Panc1 (cell line): Measurements from ENCODE around the gene MMP19. TPM values are rescaled to one million over a fixed set of nuclear protein-coding genes. Genes with fewer than 3 reads are reported as not detected.

ENCODE experiments used
- ATAC-seq: fragments of 200-7000 bp; cut with Tn5 transposase; 2 replicates; pipeline ENCODE4 v1.9.1; 2020; ENCODE audit warnings: mild to moderate bottlenecking, moderate library complexity
- BruUV-seq: library from RNA; stranded (reverse); fragments of 400-500 nt; replicated peaks from 2 replicates; lab custom pipeline; 2021; lab: Mats Ljungman, UMichigan
- CTCF ChIA-PET: fragments of 300-600 bp; sonication (Branson Sonifier 250); formaldehyde crosslinking; loops from one replicate; lab custom pipeline; 2022; ENCODE audit warnings: antibody characterized with exemption; lab: Charles Lee
- POLR2A ChIA-PET: fragments of 300-600 bp; sonication (Branson Sonifier 250); formaldehyde crosslinking; loops from one replicate; lab custom pipeline; 2022; ENCODE audit warnings: antibody characterized with exemption; lab: Charles Lee
- DNase-seq: peaks from one replicate; pipeline ENCODE4 v3.0.0-alpha.2; 2010; ENCODE audit warnings: low read depth, low spot score
- H3K27ac ChIP-seq: 2 replicates; pipeline ENCODE4 v1.5.1; 2011; ENCODE audit warnings: mild to moderate bottlenecking, low read length, inconsistent platforms
- H3K27me3 ChIP-seq: fragments of 200-500 bp; sonication (Bioruptor generic); 2 replicates; pipeline ENCODE4 v1.6.0; 2014; ENCODE audit warnings: low read length, inconsistent platforms; ENCODE audit not compliant: control insufficient read depth, insufficient read depth
- H3K36me3 ChIP-seq: fragments of 200-500 bp; sonication (Bioruptor generic); 2 replicates; pipeline ENCODE4 v1.5.1; 2014; ENCODE audit warnings: inconsistent platforms, mild to moderate bottlenecking, low read length, moderate library complexity; ENCODE audit not compliant: control insufficient read depth, insufficient read depth
- H3K4me1 ChIP-seq: 2 replicates; pipeline ENCODE4 v1.5.1; 2011; ENCODE audit warnings: inconsistent platforms, mild to moderate bottlenecking, low read length, moderate library complexity; ENCODE audit not compliant: control insufficient read depth, insufficient read depth
- H3K4me3 ChIP-seq, 2 experiments: 2 replicates each; pipeline ENCODE4 v1.5.1; 2011 to 2012; ENCODE audit warnings: low read depth in 2 of 2, low read length in 2 of 2, mild to moderate bottlenecking in 2 of 2, inconsistent platforms in 1 of 2, moderate library complexity in 1 of 2
- H3K9me3 ChIP-seq: fragments of 200-500 bp; sonication (Bioruptor generic); 2 replicates; pipeline ENCODE4 v1.5.1; 2014; ENCODE audit warnings: low read depth, mild to moderate bottlenecking, inconsistent platforms, low read length, moderate library complexity; ENCODE audit not compliant: control insufficient read depth, insufficient read depth
- POLR2AphosphoS5 ChIP-seq: IDR thresholded peaks from 2 replicates; pipeline ENCODE4 v1.6.1; 2012; ENCODE audit warnings: mild to moderate bottlenecking, low read depth, low read length, moderate library complexity
- SIN3A ChIP-seq: IDR thresholded peaks from 2 replicates; pipeline ENCODE4 v1.6.1; 2012; ENCODE audit warnings: low read depth, mild to moderate bottlenecking, low read length, moderate library complexity, borderline replicate concordance; ENCODE audit not compliant: insufficient read depth
- TCF7L2 ChIP-seq: IDR thresholded peaks from 2 replicates; pipeline ENCODE4 v1.6.1; 2011; ENCODE audit warnings: mild to moderate bottlenecking, low read depth, low read length, inconsistent platforms
- in situ Hi-C: cut with HindIII; loops from 2 replicates; pipeline ENCODE4 v1.10.0; 2016; ENCODE audit warnings: low sequenced_read_pairs, low pct_unique_long_range_greater_than_20kb
- intact Hi-C: fragments of 100-400 bp; cut with micrococcal nuclease; formaldehyde crosslinking; loops from one replicate; pipeline ENCODE4 v1.10.0; 2022; ENCODE audit not compliant: unreplicated experiment
- total RNA-seq: library from RNA; stranded (reverse); gene quantifications from one replicate; pipeline ENCODE4 v1.2.1, GENCODE V29; 2021; ENCODE audit not compliant: unreplicated experiment
- TF ChIP-seq, protein P1 (sequence below): fragments of 450-650 bp; IDR thresholded peaks from 2 replicates; pipeline ENCODE4 v1.5.1; 2017; ENCODE audit warnings: mild to moderate bottlenecking
- TF ChIP-seq, protein P2 (sequence below), 2 experiments: IDR thresholded peaks; 2 replicates each; pipeline ENCODE4 v1.6.1; 2011 to 2012; ENCODE audit warnings: low read depth in 2 of 2, control low read depth in 1 of 2, low read length in 1 of 2, mild to moderate bottlenecking in 1 of 2, moderate library complexity in 1 of 2; ENCODE audit not compliant: insufficient read depth in 1 of 2

Gene MMP19
- total RNA-seq, 1 experiment from 2014 or later, result 0.05 TPM

DNA sequence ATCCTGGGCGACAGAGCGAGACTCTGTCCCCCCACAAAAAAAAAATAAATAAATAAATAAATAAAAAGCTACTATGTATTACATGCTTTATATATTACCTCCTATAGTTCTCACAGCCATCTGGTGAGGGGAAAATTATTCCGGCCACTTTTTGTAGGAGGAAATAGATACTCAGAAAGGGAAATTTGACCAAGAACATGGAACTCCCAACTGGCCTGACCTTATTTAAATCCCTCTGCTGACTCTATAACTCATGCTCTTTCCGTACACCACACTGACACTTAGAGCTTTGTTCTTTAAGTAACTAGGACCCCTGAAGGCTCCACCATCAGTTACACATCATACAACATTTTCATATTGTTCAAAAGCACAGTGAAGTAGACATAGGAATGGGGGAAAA lies 2.2 kb upstream of the MMP19 start:
- ChIA-PET POLR2A (no interaction called here), CTCF (no interaction called here)
- no peaks in the 10 kb centered on the region for H3K36me3 ChIP-seq
- no peak overlapping the region for H3K27ac ChIP-seq
- intact Hi-C loops, result no loop called here
- H3K4me3 ChIP-seq, result no peak overlapping the region
- BruUV-seq, result no TSS peak
- DNase-seq (no peak), ATAC-seq (no peak)
- no peaks in the 10 kb centered on the region for H3K27me3 ChIP-seq
- in situ Hi-C loops, result no loop called here
- no peaks in the 10 kb centered on the region for H3K9me3 ChIP-seq
- no peak for TF ChIP-seq POLR2AphosphoS5
- TF ChIP-seq, protein P1, sequence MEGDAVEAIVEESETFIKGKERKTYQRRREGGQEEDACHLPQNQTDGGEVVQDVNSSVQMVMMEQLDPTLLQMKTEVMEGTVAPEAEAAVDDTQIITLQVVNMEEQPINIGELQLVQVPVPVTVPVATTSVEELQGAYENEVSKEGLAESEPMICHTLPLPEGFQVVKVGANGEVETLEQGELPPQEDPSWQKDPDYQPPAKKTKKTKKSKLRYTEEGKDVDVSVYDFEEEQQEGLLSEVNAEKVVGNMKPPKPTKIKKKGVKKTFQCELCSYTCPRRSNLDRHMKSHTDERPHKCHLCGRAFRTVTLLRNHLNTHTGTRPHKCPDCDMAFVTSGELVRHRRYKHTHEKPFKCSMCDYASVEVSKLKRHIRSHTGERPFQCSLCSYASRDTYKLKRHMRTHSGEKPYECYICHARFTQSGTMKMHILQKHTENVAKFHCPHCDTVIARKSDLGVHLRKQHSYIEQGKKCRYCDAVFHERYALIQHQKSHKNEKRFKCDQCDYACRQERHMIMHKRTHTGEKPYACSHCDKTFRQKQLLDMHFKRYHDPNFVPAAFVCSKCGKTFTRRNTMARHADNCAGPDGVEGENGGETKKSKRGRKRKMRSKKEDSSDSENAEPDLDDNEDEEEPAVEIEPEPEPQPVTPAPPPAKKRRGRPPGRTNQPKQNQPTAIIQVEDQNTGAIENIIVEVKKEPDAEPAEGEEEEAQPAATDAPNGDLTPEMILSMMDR, result no peak
- TF ChIP-seq SIN3A, result no peak
- TF ChIP-seq TCF7L2, result no peak
- TF ChIP-seq, protein P2, sequence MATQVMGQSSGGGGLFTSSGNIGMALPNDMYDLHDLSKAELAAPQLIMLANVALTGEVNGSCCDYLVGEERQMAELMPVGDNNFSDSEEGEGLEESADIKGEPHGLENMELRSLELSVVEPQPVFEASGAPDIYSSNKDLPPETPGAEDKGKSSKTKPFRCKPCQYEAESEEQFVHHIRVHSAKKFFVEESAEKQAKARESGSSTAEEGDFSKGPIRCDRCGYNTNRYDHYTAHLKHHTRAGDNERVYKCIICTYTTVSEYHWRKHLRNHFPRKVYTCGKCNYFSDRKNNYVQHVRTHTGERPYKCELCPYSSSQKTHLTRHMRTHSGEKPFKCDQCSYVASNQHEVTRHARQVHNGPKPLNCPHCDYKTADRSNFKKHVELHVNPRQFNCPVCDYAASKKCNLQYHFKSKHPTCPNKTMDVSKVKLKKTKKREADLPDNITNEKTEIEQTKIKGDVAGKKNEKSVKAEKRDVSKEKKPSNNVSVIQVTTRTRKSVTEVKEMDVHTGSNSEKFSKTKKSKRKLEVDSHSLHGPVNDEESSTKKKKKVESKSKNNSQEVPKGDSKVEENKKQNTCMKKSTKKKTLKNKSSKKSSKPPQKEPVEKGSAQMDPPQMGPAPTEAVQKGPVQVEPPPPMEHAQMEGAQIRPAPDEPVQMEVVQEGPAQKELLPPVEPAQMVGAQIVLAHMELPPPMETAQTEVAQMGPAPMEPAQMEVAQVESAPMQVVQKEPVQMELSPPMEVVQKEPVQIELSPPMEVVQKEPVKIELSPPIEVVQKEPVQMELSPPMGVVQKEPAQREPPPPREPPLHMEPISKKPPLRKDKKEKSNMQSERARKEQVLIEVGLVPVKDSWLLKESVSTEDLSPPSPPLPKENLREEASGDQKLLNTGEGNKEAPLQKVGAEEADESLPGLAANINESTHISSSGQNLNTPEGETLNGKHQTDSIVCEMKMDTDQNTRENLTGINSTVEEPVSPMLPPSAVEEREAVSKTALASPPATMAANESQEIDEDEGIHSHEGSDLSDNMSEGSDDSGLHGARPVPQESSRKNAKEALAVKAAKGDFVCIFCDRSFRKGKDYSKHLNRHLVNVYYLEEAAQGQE (IDR thresholded peaks at IDR 0.05; ENCODE audit: insufficient read depth in 1 of 2, low read depth in 2 of 2, low read length in 1 of 2), result no peak
- no peaks in the 10 kb centered on the region for H3K4me1 ChIP-seq

DNA sequence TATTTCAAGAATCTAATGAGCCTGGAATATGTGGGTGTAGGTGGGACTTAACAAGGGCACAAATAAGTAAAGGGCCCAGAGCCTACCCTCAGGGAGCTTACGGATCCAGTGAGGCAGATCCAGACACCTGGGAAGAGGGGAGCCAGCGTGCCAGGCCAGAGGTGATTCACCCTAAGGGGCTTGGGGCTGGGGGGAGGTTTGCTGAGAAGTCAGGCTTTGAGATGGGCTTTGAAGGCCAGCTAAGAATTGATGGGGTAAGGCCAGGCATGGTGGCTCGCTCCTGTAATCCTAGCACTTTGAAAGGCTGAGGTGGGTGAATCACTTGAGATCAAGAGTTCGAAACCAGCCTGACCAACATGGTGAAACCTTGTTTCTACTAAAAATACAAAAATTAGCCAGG lies 695 bp upstream of the MMP19 start:
- TF ChIP-seq SIN3A (no peak), TCF7L2 (no peak), POLR2AphosphoS5 (no peak)
- TF ChIP-seq, protein P2 (IDR thresholded peaks at IDR 0.05; ENCODE audit: insufficient read depth in 1 of 2, low read depth in 2 of 2, low read length in 1 of 2), result no peak
- TF ChIP-seq, protein P1, result no peak
- no peaks in the 10 kb centered on the region for H3K9me3 ChIP-seq
- no peaks in the 10 kb centered on the region for H3K27me3 ChIP-seq
- no peak overlapping the region for H3K27ac ChIP-seq
- intact Hi-C loops, result no loop called here
- POLR2A ChIA-PET, result interaction anchor here (0.6 kb wide), 1 partner anchor 119 kb away, joined by 6 read pairs; no protein-coding TSS in a partner anchor
- no TSS peak for BruUV-seq
- no peaks in the 10 kb centered on the region for H3K36me3 ChIP-seq
- no peak overlapping the region for H3K4me3 ChIP-seq
- in situ Hi-C loops, result no loop called here
- no peaks in the 10 kb centered on the region for H3K4me1 ChIP-seq
- CTCF ChIA-PET, result no interaction called here
- no peak for DNase-seq
- ATAC-seq, result no peak
